HFFc6 (cell line): ENCODE results near the gene ZNF519. TPM values are rescaled to one million over a fixed set of nuclear protein-coding genes. Genes with fewer than 3 reads are reported as not detected.
A peak's percentile ranks its signal among the peaks of the same experiment; 100 is the strongest.

ENCODE experiments used
- DNase-seq: peaks from one replicate; pipeline ENCODE4 v3.0.0-alpha.2; 2018
- H3K27ac Mint-ChIP-seq: 2 replicates; pipeline ENCODE4 v1.8.0; 2020; ENCODE audit warnings: mild to moderate bottlenecking, mixed read lengths
- H3K27me3 Mint-ChIP-seq: 2 replicates; pipeline ENCODE4 v1.8.0; 2021; ENCODE audit warnings: mild to moderate bottlenecking, moderate library complexity, mixed read lengths; ENCODE audit not compliant: insufficient read depth
- H3K36me3 Mint-ChIP-seq: 2 replicates; pipeline ENCODE4 v1.8.0; 2021; ENCODE audit warnings: low read depth, mixed read lengths
- H3K4me1 Mint-ChIP-seq: 2 replicates; pipeline ENCODE4 v1.8.0; 2020; ENCODE audit warnings: low read depth, mixed read lengths
- H3K4me3 Mint-ChIP-seq: 2 replicates; pipeline ENCODE4 v1.8.0; 2020; ENCODE audit warnings: mild to moderate bottlenecking, moderate library complexity, mixed read lengths
- H3K9me3 Mint-ChIP-seq: 2 replicates; pipeline ENCODE4 v1.8.0; 2020; ENCODE audit warnings: mild to moderate bottlenecking, mixed read lengths
- total RNA-seq, 6 experiments: library from RNA; stranded (reverse); fragmentation: NEBNext Ultra II Directional; extraction: Animal tissue kit (Norgen Biotek cat#: 25700); gene quantifications; 2 replicates in 1 of 6; 3 replicates in 5 of 6; pipeline ENCODE4 v1.2.3, GENCODE V29; 2021
- TF ChIP-seq, protein P1 (sequence below): fragments of 200-600 bp; sonication (generic); IDR thresholded peaks from 2 replicates; pipeline ENCODE4 v1.5.0; 2021; ENCODE audit warnings: antibody characterized with exemption, mild to moderate bottlenecking

Gene ZNF519
- total RNA-seq, 6 experiments from 2014 or later, result 1.8 to 3.3 (median 2.9) TPM

DNA sequence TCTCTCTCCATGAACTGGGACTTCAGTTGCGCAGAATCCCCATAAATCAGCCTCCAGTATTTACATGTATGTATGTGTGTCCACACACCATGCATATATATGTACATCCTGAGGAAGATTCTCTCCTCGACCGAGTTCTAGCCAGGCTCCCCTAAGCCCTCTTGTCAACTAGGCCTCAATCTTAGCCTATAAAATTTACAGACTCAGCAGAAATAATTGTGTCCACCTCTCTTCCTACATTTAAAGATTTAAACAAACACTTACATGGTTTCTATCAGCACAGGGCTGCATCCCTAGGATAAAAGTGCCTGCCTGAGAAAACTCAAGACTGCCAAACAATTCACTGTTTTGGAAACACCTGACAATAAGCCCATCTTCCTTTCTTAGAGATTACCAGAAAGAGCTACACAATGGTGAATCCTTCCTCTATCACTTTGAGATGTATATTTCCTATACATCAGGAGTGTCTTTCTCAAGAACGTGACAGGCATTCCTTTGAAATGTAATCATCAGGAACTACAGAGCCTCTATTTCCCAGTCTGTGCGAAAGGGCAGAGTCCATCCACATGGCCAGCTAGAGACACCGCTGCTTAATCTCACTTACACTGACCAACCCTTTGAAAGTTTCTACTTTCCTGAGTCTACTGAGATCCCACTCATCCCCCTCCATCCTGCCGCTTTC lies 39.5 kb downstream of the ZNF519 start:
- no peak for DNase-seq
- no peak overlapping the region for H3K27ac Mint-ChIP-seq
- TF ChIP-seq, protein P1, sequence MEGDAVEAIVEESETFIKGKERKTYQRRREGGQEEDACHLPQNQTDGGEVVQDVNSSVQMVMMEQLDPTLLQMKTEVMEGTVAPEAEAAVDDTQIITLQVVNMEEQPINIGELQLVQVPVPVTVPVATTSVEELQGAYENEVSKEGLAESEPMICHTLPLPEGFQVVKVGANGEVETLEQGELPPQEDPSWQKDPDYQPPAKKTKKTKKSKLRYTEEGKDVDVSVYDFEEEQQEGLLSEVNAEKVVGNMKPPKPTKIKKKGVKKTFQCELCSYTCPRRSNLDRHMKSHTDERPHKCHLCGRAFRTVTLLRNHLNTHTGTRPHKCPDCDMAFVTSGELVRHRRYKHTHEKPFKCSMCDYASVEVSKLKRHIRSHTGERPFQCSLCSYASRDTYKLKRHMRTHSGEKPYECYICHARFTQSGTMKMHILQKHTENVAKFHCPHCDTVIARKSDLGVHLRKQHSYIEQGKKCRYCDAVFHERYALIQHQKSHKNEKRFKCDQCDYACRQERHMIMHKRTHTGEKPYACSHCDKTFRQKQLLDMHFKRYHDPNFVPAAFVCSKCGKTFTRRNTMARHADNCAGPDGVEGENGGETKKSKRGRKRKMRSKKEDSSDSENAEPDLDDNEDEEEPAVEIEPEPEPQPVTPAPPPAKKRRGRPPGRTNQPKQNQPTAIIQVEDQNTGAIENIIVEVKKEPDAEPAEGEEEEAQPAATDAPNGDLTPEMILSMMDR, result no peak
- no peaks in the 10 kb centered on the region for H3K4me1 Mint-ChIP-seq
- no peaks in the 10 kb centered on the region; the same call in 1 of the 2 replicates for H3K27me3 Mint-ChIP-seq
- H3K36me3 Mint-ChIP-seq, result peaks cover 15% of the 10 kb centered on the region
- no peak overlapping the region for H3K4me3 Mint-ChIP-seq
- H3K9me3 Mint-ChIP-seq, result peaks cover 5% of the 10 kb centered on the region; the same call in 1 of the 2 replicates

DNA sequence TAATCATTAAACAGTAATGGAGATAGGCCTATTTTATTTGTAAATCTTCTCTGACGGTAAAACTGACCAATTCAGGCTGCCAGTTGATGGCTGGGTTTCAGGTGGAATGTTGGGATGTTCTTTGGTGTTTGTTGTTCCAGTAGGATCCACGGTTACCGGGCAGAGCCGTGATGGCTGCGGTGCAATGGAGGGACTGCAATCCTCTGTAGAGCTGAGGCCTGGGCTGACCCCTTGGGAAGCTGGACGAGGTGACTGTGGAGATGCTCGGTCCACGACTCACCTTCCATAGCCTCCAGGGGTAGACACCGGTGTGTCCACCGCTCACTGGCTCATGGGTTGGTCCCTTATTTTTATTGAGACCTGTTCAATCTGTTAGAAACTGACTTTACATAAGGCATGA lies 42.5 kb downstream of the ZNF519 start:
- H3K4me3 Mint-ChIP-seq, result no peak overlapping the region
- no peaks in the 10 kb centered on the region for H3K36me3 Mint-ChIP-seq
- no peak overlapping the region for H3K27ac Mint-ChIP-seq
- no peaks in the 10 kb centered on the region for H3K4me1 Mint-ChIP-seq
- H3K27me3 Mint-ChIP-seq, result no peaks in the 10 kb centered on the region; the same call in none of the 2 replicates
- TF ChIP-seq, protein P1, result no peak
- no peak for DNase-seq
- peaks cover 6% of the 10 kb centered on the region; the same call in 1 of the 2 replicates for H3K9me3 Mint-ChIP-seq

DNA sequence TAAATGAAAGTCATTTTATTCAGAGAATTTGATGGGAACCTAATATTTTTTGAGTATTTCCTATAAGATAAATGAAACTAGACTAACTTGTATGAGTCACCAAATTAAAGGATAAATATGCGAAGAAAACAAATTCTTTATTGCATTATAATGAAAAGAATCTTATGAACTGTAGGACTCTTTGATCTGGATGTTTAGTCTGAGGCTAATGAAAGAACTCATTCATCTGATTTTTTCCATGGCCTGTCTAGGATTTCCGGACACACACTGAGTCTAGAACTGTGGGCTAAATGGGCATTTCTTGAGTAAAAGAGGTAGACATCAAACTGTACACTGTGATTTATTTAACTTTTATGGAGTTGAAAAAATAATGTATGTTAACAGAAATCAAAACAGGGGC lies 43.0 kb downstream of the ZNF519 start:
- Mint-ChIP-seq H3K4me3 (no peak overlapping the region), H3K27me3 (no peaks in the 10 kb centered on the region; the same call in none of the 2 replicates), H3K4me1 (no peaks in the 10 kb centered on the region), H3K27ac (no peak overlapping the region), H3K9me3 (peaks cover 6% of the 10 kb centered on the region; the same call in 1 of the 2 replicates), H3K36me3 (no peaks in the 10 kb centered on the region)
- TF ChIP-seq, protein P1, result no peak
- DNase-seq, result no peak

DNA sequence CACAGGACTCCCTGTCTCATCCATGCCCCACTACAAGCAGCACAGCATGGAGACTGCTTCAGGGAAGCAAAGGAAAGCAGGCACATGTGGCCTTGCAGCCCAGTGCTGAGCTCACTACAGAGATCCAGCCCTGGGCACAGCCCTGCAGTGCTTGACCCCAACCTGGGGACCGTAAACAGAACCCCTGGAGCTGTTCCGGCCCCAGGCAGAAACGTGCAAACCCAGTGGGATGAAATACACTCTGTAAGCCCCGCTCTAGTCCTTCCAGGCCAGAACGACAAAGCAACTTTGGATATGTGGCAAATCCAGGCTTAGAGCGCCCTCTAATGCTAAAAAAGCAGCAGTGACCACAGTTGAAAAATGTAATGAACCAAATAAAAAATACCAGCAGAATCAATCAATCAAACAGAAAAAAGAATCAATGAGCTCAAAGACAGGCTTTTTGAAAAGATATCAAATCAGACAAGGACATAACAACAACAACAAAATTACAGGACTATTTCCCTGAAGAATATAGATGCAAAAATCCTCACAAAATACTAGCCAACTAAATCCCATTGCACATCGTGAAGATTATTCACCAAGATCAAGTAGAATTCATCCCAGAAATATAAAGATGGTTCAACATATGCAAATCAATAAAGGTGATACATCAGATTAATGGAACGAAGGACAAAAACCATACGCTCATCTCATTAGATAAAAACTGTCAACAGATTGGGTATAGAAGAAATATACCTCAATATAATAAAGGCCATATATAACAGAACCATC lies 45.6 kb downstream of the ZNF519 start:
- TF ChIP-seq, protein P1, result peak; percentile 62
- DNase-seq, result no peak
- no peak overlapping the region for H3K4me3 Mint-ChIP-seq
- peaks cover 6% of the 10 kb centered on the region; the same call in 1 of the 2 replicates for H3K9me3 Mint-ChIP-seq
- no peak overlapping the region for H3K27ac Mint-ChIP-seq
- no peaks in the 10 kb centered on the region; the same call in none of the 2 replicates for H3K27me3 Mint-ChIP-seq
- no peaks in the 10 kb centered on the region for H3K36me3 Mint-ChIP-seq
- no peaks in the 10 kb centered on the region for H3K4me1 Mint-ChIP-seq

DNA sequence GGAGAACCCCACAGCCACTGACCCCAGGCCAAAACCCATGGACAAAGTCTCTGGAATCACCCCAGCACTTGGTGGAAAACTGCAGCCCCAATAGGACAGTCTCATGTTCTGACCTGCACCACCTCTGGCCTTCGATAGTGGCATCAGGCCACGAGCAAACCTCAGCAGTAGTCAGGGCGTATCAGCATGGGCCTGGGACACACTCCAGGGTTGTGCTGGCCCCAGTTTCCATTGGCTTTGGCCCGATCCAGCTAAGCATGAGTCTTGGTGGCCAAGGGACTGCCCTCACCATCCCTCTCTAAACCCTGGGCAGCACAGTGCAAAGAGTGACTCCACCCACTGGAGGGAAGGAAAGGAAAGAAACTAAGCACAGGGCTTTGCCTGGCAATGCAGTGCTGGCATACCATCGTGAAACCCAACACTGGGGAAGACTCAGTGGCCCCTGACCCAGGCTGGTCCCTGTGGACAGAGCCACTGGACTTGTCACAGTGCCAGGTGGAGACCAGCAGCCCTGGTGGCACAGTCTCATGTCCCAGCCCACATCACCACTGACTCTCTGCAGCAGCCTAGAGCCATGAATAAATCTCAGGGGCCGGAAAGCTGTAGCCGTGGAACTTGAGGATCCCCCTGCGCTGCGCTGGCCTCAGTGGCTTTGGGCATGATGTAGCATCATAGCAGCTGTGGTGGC lies 46.3 kb downstream of the ZNF519 start:
- no peaks in the 10 kb centered on the region for H3K4me1 Mint-ChIP-seq
- TF ChIP-seq, protein P1, result no peak
- H3K36me3 Mint-ChIP-seq, result no peaks in the 10 kb centered on the region
- no peaks in the 10 kb centered on the region; the same call in none of the 2 replicates for H3K27me3 Mint-ChIP-seq
- no peak overlapping the region for H3K27ac Mint-ChIP-seq
- peaks cover 6% of the 10 kb centered on the region; the same call in 1 of the 2 replicates for H3K9me3 Mint-ChIP-seq
- no peak for DNase-seq
- no peak overlapping the region for H3K4me3 Mint-ChIP-seq
